GM18907 (cell line): Measurements from ENCODE around the gene FICD.
"Not testable (repeated sequence)": the region's sequence is repeated elsewhere in the genome, so short reads cannot be mapped to it uniquely, and the experiment has no call there.

ENCODE experiments used
- ATAC-seq: cut with Tn5 transposase; IDR thresholded peaks from one replicate; pipeline ENCODE4 v1.9.1; 2021; ENCODE audit warnings: mild to moderate bottlenecking, moderate library complexity; ENCODE audit not compliant: unreplicated experiment

The FICD gene

DNA sequence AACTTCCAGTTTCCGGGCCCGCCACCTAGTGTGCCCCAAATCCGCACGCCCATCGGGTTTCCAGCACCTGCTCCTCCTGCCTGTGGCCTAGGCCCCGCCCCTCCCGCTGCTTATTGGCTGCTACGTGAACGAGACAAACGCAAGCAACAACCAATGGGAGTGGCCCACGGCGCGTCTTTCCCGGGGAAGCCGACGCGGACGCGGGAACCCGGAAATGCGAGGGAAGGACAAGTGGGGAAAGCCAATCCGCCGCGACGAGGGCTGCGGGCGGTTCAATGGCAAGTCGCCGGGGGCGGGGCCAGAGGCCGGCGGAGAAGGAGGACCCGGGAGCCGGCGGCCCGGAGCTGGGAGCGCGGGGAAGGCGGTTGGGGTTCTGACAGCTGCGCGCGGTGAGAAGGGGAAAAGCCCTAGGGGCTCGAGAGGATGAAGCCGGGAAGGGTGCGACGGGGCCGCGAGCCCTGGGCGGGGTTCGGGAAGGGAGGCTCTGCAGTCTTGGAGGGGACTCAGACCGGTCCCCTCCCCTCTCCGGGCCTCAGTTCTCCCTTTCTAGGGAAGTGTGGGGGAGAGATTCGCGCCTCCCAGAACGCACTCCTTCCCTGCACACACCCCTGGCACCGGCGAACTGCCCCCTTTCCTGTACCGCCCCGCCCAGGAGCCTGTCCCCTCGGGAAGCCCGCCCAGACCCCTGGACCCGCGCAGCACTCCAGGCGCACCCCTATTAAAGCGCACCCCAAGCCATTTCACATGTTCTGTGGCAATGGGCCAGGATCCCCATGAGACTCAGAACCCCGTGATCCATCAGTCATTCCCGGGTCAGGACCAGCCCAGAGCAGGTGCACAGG is at the start of gene FICD:
Gene FICD (plus strand): TSS at position 305 of the 842 bp plus-strand sequence. CDS start 1,696 bp downstream, outside the sequence.
- peak; percentile 89 for ATAC-seq

DNA sequence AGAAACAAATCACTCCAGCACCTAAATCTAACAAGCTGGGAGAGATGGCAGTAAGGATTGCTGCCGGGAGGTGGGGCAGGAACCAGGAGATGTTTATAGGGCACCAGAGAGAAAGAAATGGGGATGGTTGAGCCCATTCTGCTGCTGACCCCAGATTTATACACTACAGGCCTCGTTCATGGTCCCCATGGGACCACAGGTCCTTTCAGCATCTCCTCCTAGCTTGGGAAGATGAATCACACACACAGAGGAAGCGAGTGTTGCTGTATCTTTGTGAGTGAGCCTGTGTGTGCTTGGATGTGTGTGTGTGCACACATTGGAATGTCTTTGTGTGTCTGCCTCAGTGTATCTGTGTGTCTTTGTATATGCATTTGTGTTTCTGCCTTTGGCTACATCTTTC is 49.7 kb upstream of the FICD start:
- ATAC-seq = no peak

DNA sequence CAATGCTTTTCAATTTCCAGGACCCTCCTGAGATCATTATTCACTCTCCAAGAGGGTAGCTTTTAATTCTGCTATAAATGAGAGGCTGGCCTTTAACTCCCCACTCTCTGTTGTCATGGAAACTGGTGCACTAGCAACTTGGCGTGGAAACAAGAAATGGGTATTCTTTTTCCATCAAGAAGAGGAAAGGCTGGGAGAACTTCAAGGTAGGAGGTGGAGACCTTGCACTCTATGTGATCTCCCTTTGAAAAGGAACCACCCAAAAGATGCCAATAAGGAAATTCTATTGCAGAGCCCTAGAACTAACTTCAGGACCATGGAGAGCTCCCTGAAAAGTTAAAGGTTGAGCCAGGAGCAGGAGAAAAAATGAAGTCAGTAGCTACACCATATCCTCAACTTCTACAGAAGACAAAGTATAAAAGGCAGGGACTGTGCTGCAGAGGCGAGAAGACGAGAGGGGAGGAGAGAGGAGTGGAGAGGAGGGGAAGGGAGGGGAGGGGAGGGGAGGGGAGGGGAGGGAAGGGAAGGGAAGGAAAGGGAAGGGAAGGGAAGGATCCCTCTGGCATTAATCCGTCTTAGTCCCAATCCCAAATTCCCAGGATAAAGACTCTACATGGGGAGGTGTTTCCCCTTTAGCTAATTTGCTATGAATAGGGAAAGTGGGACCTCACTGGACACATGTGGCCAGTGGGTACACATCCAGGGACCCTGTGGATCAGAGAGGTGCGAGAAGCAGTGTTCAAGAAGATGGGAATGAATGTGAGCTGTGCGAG is 46.7 kb upstream of the FICD start:
- no peak for ATAC-seq

DNA sequence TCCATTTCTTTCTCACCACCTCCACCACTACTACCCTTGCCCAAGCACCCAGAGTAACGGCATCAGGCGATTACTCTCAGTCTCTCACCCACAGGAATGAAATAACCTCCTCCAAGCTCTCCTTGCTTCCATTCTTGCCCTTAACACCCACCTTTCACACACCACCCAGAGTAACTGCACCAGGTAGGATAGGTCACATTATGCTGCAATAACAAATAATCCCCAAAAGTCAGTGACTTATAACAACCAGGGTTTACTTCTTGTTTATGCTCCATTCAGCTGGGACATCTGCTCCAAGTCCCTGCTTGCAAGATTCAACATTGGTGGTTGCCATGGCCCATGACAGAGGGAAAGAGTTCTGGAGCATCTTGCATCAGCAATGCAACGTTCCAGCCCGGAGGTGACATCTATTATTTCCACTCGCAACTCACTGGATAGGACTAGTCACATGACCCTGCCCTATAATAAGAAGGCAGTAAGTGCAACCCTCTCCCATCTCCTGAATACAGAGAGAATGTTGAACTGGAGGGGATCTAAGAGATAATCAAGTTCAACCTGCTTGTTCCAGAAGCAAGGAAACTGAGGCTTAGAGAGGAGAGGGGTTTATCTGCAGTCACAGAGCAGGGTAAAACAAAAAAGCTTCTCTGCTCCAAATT is 41.5 kb upstream of the FICD start:
- ATAC-seq = no peak

DNA sequence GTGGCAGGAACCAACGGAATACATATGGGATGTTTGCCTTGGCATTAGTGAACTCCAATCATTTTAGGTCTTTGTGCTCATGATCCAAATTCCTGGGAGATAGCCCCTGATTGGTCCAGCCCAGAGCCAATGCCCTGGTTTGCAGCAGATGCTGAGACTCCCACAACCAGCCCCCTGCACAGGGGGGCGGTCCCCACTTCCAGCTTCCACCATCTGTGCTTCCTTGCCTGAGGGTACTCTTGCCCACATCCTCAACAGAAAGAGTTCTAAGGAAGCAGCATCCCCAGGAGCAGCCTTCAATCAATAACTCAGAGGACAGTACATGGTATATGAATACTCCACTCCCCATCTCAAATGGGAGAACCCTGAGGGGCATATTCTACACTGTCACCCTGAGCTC is 39.7 kb upstream of the FICD start:
- no peak for ATAC-seq

DNA sequence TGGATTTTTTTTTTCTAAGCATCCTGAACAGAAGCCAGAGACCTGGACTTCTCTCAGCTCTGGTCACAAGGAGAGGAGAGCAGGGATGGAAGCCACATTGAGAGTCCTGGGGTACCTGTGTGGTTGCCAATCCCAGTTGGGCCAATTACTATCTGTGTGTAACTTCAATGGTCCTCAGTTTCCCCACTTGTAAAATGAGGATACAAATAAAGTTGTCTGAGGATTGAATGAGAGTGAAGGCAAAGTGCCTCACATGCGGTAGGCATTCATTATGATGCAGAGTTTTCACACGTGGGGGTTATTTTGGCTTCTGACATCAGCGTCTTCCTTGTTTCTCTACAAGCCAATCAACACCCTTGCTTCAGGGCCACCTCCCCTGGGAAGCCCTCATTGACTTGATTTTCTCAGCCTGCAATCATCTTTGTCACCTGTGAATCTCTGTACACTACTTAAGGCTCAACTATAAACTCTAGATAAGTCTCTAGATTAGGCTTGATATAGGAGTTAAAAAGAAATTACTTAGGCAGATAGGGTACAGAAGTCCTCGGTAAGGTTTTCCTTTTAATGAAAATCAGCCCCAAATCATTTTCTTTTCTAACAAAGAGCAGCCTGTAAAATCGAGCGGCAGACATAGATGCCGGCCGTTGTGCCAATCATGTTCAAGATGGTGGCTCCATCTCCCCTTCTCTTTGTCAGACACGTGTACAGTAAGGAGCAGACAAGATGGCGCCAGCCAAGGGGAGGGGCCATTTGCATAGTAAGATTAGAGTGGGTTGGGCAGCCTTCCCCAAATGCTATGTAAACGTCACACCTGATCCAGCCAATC is 37.8 kb upstream of the FICD start:
- ATAC-seq = no peak

DNA sequence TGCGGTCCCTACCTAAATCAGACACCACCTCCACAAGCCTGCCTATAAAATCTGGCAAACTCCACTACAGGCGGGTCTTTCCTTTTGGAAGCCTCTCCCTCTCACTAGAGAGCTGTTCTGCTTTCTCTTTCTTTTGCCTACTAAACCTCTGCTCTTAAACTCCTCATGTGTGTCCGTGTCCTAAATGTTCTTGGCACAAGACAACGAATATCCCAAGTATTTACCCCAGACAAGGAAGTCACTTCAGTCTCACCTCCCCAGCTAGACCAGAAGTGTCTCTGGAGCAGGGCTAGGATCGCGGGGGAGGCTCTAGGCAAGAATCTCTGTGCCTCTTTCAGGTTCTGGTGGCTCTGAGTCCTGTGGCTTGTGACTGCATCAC is 37.2 kb upstream of the FICD start:
- no peak for ATAC-seq

DNA sequence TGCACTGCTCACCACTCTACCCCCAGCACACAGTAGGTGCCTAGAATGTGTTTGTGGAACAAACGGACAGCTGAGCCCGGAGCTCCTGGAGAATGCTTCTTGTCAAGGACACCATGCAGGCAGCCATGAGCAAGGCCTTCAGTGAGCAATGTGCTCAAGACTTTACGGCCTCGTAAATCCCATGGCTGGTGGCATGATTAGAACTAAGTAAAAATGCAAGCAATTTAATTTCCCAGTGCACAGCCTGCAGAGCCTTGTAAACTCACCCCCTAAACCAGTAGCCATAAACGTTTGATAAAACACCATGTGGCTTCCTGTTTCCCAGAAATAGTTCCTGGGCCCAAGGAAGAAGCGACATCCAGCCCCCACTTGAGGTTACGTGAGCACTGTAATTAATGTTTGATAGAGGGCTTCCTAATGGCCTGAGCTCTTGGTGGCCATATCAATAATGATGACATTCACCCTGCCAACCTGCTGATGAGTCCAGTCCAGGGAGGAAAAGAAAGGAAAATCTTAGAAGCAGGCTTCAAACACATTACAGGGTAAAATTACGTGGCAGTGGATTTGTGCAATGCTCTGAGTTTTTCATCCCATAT is 36.4 kb upstream of the FICD start:
- ATAC-seq = no peak

DNA sequence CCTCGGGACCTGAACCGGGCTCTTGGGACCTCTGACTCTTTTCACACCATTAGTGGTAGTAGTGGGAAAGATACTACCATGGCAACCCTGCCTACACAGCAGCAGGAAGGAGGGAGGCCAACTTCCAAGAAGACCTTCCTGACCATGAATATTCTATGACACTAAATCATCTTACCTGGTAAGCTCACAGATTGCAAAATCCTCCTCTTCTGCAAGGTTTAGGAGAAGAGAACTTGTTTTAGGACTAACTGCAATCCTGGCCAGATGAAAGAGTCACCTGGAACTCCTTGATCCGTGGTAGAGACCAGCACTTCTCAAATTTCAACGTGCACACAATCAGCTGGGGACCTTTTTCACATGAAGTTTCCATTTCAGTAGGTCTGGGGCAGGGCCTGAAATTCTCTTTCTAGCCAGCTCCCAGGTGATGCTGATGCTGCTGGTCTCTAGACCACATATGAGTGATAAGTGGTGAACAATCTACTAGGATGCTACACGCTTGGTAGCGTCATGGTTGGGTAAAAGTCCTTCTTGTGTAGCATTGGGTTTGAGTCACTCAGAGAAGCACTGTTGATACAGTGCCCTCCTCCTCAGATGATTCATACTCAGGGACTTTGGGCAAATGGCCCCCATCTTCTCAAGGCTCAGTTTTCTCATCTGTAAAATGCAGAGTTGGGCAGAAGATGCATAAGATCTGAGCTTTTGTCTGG is 35.6 kb upstream of the FICD start:
- no peak for ATAC-seq

DNA sequence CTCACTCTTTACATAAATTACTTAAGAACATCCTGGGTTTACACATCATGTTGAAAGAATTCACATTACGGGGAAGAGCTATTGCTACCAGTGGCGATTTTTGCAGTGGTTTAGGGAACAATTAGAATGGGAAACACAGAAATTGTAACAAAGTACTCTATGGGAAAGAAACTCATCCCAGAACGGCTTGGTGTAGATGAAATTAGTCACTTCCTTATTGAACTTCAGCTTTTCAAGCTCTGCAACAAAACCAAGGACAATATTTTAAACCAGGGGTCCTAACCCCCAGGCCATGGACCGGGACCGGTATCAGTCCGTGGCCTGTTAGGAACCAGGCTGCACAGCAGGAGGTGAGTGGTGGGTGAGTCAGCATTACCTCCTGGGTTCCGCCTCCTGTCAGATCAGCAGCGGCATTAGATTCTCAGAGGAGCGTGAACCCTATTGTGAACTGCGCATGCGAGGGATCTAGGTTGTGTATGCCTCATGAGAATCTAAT is 32.3 kb upstream of the FICD start:
- ATAC-seq = no peak

DNA sequence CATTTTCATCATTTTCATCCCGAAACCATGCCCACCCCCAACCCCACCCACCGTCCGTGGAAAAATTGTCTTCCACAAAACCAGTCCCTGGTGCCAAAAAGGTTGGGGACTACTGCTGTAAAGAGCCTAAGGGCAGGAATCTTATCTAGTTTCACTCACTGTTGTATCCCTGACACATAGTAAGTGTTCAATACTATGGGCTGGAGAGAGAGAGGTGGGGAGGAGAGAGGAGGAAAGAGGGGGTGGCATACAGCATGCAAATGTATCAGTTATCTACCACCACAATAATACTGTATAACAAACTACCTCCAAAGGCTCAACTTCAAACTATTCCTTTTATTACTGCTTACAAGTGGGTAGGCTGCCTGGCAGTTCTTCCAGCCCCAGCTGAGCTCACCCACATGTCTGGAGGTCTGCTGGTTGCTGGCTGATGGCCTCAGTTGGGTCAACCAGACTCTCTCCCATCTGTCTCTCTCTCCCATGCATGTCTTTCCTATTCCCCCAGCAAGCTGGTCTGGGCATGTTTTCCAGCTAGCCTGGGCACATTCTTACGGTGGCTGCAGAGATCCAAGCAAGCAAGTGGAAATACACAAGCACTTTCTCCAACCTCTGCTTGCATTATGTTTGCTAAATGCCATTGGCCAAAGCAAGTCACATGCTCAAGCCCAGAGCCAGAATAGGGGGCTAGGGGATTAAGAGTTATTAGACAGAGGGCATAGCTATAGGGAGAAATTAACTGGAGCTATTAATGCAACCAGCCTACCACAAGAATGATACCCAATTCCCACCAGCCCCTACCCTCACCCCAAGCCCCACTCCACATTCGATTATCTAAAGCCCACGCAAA is 31.6 kb upstream of the FICD start:
- no peak for ATAC-seq

DNA sequence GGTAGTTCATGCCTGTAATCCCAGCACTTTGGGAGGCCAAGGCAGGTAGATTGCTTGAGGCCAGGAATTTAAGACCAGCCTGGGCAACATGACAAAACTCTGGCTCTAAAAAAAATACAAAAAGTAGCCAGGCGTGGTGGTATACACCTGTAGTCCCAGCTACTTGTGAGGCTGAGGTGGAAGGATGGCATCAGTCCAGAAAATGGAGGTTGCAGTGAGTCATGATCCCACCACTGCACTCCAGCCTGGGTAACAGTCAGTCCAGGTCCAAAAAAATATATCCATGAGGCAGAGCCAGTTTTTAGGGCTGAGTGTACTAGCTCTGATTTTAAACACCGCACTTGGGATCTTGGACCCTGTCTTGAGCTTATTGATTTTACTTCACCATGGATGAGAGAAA is 30.6 kb upstream of the FICD start:
- ATAC-seq = no peak

DNA sequence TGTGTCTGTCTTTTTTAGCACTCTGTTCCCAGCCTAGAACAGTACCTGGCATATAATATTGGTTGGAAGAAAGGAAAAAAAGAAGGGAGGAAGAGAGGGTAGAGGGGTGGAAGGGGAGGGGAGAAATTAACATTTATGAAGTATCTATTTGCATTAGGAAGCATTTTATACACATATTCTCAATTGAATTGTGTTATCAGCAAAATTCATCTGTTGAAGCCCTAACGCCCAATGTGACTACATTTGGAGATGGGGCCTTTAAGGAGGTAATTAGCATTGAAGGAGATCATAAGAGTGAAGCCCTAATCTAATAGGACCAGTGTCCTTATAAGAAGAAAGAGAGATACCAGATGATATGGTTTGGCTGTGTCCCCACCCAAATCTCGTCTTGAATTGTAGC is 30.2 kb upstream of the FICD start:
- no peak for ATAC-seq

DNA sequence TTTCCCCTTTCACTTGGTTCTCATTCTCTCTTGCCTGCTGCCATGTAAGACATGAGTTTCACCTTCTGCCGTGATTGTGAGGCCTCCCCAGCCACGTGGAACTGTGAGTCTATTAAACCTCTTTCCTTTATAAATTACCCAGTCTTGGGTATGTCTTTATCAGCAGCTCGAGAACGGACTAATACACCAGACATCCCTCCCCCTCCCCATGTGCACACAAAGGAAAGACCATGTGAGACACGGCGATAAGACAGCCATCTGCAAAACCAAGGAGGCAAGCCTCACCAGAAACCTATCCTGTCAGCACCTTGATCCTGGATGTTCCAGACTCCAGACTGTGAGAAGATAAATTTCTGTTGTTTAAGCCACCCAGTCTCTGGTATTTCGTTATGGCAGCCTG is 29.7 kb upstream of the FICD start:
- ATAC-seq = not testable (repeated sequence)

DNA sequence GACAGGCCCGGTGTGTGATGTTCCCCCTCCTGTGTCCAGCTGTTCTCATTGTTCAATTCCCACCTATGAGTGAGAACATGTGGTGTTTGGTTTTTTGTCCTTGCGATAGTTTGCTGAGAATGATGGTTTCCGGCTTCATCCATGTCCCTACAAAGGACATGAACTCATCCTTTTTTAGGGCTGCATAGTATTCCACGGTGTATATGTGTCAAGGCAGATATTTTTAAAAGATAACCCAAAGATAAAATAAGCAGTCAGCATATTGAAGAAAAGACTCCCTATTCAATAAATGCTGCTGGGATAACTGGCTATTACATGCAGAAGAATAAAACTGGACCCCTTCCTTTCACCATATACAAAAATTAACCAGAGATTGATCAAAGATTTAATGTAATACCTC is 28.0 kb upstream of the FICD start:
- ATAC-seq = not testable (repeated sequence)

DNA sequence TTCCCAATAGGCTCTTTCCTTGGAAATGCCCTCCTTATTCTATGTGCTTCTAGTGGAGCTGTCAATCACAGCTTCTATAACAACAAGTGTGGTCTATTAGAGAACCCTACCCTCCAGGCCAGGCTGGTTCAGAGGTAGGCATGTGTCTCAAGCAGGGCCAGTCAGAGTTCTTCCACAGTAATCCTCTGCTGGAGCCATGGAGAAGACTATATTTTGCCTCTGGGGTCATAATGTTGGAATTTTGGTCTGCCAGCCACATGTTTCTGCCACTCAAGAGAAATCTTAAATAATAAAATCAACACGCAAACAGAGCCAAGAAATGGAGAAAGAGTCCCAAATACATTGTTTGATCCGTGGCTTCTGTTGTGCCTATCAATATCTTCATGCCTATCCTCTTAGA is 23.8 kb upstream of the FICD start:
- ATAC-seq = no peak

DNA sequence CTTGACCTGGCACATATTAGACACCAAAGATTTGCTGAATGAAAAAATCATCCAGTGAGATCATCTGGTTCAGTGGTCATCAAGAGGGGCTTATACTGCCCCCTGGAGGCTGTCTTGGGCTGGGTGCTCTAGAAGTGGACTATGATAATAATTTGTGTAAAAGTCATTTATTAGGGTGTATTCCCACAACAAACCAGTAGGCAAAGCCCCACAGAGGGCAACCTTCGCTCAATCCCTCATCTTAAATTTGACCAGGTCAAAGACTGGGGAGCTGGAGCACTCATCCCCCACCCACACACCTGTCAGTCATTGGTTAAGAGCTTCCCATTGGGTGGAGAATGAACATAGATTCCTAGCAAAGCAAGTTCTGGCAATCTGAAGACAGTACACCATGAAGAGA is 20.0 kb upstream of the FICD start:
- no peak for ATAC-seq

DNA sequence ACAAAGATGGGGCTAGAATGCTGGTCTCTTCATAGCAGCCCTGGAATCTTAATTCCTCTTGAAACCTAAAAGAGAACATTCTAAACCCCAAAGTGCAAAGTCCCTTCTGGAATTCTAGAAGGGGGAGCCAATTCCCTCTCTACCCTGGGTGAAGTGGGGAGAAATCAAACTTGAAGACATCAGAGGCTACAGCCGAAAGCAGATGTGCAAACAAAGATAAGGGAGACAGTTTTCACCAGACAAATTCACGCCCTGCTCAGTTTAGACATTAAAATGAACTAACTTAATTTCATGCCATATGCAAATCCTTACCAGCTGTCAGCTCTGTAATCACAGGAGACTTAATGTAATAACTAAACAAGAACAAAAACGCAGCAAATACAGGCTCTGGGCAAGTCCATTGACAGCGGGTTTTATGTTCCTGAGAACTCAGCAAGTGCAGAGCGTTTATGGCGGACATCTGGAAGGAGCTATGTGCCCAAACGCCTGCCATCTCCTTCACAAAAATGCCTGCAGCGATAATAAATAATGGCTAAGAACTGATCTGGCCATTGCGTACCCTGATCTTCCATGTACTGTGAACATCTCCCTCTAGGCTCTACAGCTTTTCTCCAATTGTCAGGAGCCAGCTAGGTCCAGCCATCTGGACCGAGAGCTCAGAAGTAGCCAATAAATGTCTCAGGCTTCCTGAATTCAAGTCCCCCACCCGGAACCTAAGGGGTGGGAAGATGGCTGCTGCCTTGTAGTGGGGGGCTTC is 19.1 kb upstream of the FICD start:
- no peak for ATAC-seq
